Mammary microvascular endothelial cell (primary cell): ENCODE measurements around the gene MAPK10. TPM values are rescaled to one million over a fixed set of nuclear protein-coding genes. Genes with fewer than 3 reads are reported as not detected.

ENCODE experiments used
- total RNA-seq: library from RNA; depleted of rRNA; stranded (reverse); fragments of >200 nt; gene quantifications from 2 replicates; pipeline ENCODE4 v1.2.3, GENCODE V29; 2015

Gene MAPK10
- 0.07 TPM in 1 of 2 replicates, not detected in the other for total RNA-seq

DNA sequence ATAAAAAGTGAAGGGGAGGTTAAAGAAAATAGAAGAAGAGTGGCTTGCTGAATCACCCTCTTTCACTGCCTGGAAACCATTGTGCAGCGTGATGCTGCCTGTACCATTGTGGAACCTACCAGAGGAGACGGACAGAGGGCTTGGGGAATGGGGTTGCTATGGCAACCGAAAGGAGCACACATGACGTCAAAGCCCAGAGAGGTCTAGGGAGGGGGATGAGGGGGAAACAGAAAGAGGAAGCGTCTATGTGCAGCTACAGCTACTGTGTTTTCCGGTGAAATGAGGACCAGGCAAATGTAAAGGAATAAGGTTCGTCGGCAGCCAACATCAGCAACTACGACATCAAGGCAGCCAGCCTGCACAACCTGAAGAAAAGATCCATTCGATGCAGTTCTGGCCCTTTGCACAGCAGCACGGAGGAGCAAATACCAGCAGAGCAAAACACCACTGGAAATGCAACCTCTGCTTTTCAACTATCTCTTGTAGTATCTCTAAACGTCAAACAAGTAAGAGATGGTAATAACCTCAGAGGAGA, at the start of gene MAPK10:
Gene MAPK10 (minus strand): TSS at position 110 of the 535 bp plus-strand sequence.

Other genes with a start within 250 kb of the MAPK10 start
- 0.15 and 0.27 TPM in 2 replicates for gene PTPN13, start 234.3 kb upstream of the MAPK10 start, total RNA-seq